Smooth muscle cell of bladder (primary cell): Measurements from ENCODE around the gene ADRA2C. TPM values are rescaled to one million over a fixed set of nuclear protein-coding genes. Genes with fewer than 3 reads are reported as not detected.

Experiments
- total RNA-seq: library from RNA; depleted of rRNA; stranded (reverse); fragments of >200 nt; gene quantifications from 2 replicates; pipeline ENCODE4 v1.2.3, GENCODE V29; 2014

The ADRA2C gene
- total RNA-seq, result 0.14 and 0.37 TPM in 2 replicates

GRCh38 chr4:3766036-3766784 lies at the start of gene ADRA2C:
Gene ADRA2C (plus strand): TSS chr4:3766385. CDS start chr4:3766607, 222 bp downstream.

Other genes with a start within 250 kb of the ADRA2C start
- 105 and 164 TPM in 2 replicates for gene LRPAP1, start 234.0 kb upstream of the ADRA2C start, total RNA-seq